ENCODE measurements around the gene RGS9.

RGS9 gene

GRCh38 chr17:65261152-65261551 is 124.0 kb downstream of the RGS9 start:
- no peak for DNase-seq (ENCODE audit: low read depth)

GRCh38 chr17:65261682-65262636 is 124.8 kb downstream of the RGS9 start:
- no peak for DNase-seq (ENCODE audit: low read depth)

GRCh38 chr17:65265276-65265675 is 128.1 kb downstream of the RGS9 start:
- DNase-seq (ENCODE audit: low read depth): no peak

GRCh38 chr17:65268832-65269231 is 131.7 kb downstream of the RGS9 start:
- no peak for DNase-seq (ENCODE audit: low read depth)

GRCh38 chr17:65270499-65271253 is 133.5 kb downstream of the RGS9 start:
- DNase-seq (ENCODE audit: low read depth): no peak

- no peak for DNase-seq (ENCODE audit: low read depth)
These were observed 134.1 kb downstream of the RGS9 start for GRCh38 chr17:65271296-65271695.

Measured in CMK (cell line).